NT2/D1 (cell line): ENCODE data around the gene BNC1.

Experiments
- SUZ12 ChIP-seq: IDR thresholded peaks from 2 replicates; pipeline ENCODE4 v1.6.1; 2011; ENCODE audit not compliant: insufficient read length, insufficient read depth; ENCODE audit errors: extremely low read depth
- YY1 ChIP-seq: IDR thresholded peaks from 2 replicates; pipeline ENCODE4 v1.6.1; 2011; ENCODE audit not compliant: insufficient read length, insufficient read depth
- ZNF274 ChIP-seq: IDR thresholded peaks from 2 replicates; pipeline ENCODE4 v1.6.1; 2011; ENCODE audit warnings: mild to moderate bottlenecking, low read depth, low read length

- no peak for TF ChIP-seq YY1
- no peak for TF ChIP-seq ZNF274
- TF ChIP-seq SUZ12 = no peak
Observed at GRCh38 chr15:83324799-83325198, 40.3 kb upstream of the BNC1 start.
